Hepatocyte (in vitro differentiated cells): ENCODE results near the gene PRR35.

Source experiments
- CTCF ChIP-seq: fragments of 200-600 bp; sonication (generic); IDR thresholded peaks from 2 replicates; pipeline ENCODE4 v1.5.1; 2016; ENCODE audit warnings: antibody characterized with exemption, mild to moderate bottlenecking; ENCODE audit not compliant: poor library complexity
- EZH2 ChIP-seq: fragments of 200-600 bp; sonication (generic); IDR thresholded peaks from 2 replicates; pipeline ENCODE4 v1.6.1; 2016; ENCODE audit warnings: antibody characterized with exemption, mild to moderate bottlenecking, borderline replicate concordance

- TF ChIP-seq CTCF (no peak), EZH2 (no peak)
Observed at GRCh38 chr16:580946-581498, 20.8 kb downstream of the PRR35 start.
